K562 (cell line): ENCODE measurements around the gene CAPRIN1. TPM values are rescaled to one million over a fixed set of nuclear protein-coding genes. Genes with fewer than 3 reads are reported as not detected.

Source experiments
- ADNP ChIP-seq: fragments of 200-800 bp; sonication (Bioruptor generic); IDR thresholded peaks from 2 replicates; pipeline ENCODE4 v1.6.1; 2016; ENCODE audit warnings: missing genetic modification characterization, missing compliant biosample characterization
- ARID1B ChIP-seq: fragments of 450-650 bp; IDR thresholded peaks from 2 replicates; pipeline ENCODE4 v1.6.1; 2016; ENCODE audit warnings: antibody characterized with exemption, mild to moderate bottlenecking, inconsistent platforms
- BCOR ChIP-seq: fragments of 450-650 bp; IDR thresholded peaks from 2 replicates; pipeline ENCODE4 v1.6.1; 2016
- BRD4 ChIP-seq: fragments of 200-600 bp; sonication (generic); IDR thresholded peaks from 2 replicates; pipeline ENCODE4 v1.6.1; 2017; ENCODE audit warnings: inconsistent platforms
- CHD2 ChIP-seq: IDR thresholded peaks from 2 replicates; pipeline ENCODE4 v1.6.1; 2011; ENCODE audit warnings: low read depth, low read length
- HBP1 ChIP-seq: fragments of 450-650 bp; formaldehyde crosslinking; IDR thresholded peaks from 2 replicates; pipeline ENCODE4 v1.4.0; 2022; ENCODE audit warnings: missing genetic modification characterization
- HNRNPK ChIP-seq: fragments of 200-400 bp; formaldehyde crosslinking; IDR thresholded peaks from one replicate; pipeline ENCODE4 v1.6.1; 2018; ENCODE audit warnings: mild to moderate bottlenecking, low read depth, low read length; ENCODE audit not compliant: poor library complexity, severe bottlenecking
- IRF1 ChIP-seq: sonication (generic); formaldehyde crosslinking; IDR thresholded peaks from 2 replicates; pipeline ENCODE4 v1.8.0; 2022; ENCODE audit warnings: missing genetic modification reagents, mild to moderate bottlenecking, borderline replicate concordance
- PKNOX1 ChIP-seq: fragments of 450-650 bp; IDR thresholded peaks from 2 replicates; pipeline ENCODE4 v1.6.1; 2016
- POLR2AphosphoS2 ChIP-seq: IDR thresholded peaks from 2 replicates; pipeline ENCODE4 v1.6.1; 2012; ENCODE audit warnings: low read length, improper control_type of control experiment
- RBBP5 ChIP-seq: fragments of 200-600 bp; sonication (generic); IDR thresholded peaks from 2 replicates; pipeline ENCODE4 v1.6.1; 2012; ENCODE audit warnings: borderline replicate concordance, mild to moderate bottlenecking, low read length, control low read depth, inconsistent platforms; ENCODE audit not compliant: insufficient read depth, poor library complexity, severe bottlenecking
- RBM14 ChIP-seq: fragments of 200-400 bp; formaldehyde crosslinking; IDR thresholded peaks from 2 replicates; pipeline ENCODE4 v1.6.1; 2018; ENCODE audit warnings: low read depth, mild to moderate bottlenecking, low read length, moderate library complexity, borderline replicate concordance; ENCODE audit not compliant: insufficient read depth
- RBM15 ChIP-seq: fragments of 200-400 bp; formaldehyde crosslinking; IDR thresholded peaks from 2 replicates; pipeline ENCODE4 v1.6.1; 2018; ENCODE audit warnings: mild to moderate bottlenecking, low read length, moderate library complexity; ENCODE audit not compliant: insufficient read depth
- RBM22 ChIP-seq: fragments of 200-400 bp; formaldehyde crosslinking; IDR thresholded peaks from 2 replicates; pipeline ENCODE4 v1.6.1; 2018; ENCODE audit warnings: low read length, low read depth; ENCODE audit not compliant: poor library complexity, severe bottlenecking
- RCOR1 ChIP-seq, 2 experiments: IDR thresholded peaks; 2 replicates each; pipeline ENCODE4 v1.6.1; 2012; ENCODE audit warnings: low read depth in 2 of 2, low read length in 2 of 2, borderline replicate concordance in 1 of 2, improper control_type of control experiment in 1 of 2
- RHOXF2B ChIP-seq: fragments of 250-450 bp; sonication (Bioruptor Pico); conservative IDR thresholded peaks from 2 replicates; pipeline ENCODE4 v1.5.1; 2021
- RNF2 ChIP-seq: sonication (generic); IDR thresholded peaks from 2 replicates; pipeline ENCODE4 v1.6.1; 2016
- SMAD4 ChIP-seq: fragments of 250-450 bp; sonication (Bioruptor Pico); conservative IDR thresholded peaks from 2 replicates; pipeline ENCODE4 v1.8.0; 2021; ENCODE audit warnings: inconsistent platforms, mild to moderate bottlenecking, moderate library complexity
- SNRNP70 ChIP-seq: fragments of 200-400 bp; formaldehyde crosslinking; optimal IDR thresholded peaks from 2 replicates; pipeline ENCODE3; 2017; ENCODE audit warnings: low read depth, low read length
- TAF7 ChIP-seq: fragments of 450-650 bp; IDR thresholded peaks from 2 replicates; pipeline ENCODE4 v1.6.1; 2016; ENCODE audit warnings: missing genetic modification characterization, missing compliant biosample characterization
- TEAD4 ChIP-seq, 2 experiments: sonication (generic) in 1 of 2; formaldehyde crosslinking in 1 of 2; IDR thresholded peaks; 2 replicates each; pipeline versions ENCODE4 v1.6.1 to v1.8.0; 2012 to 2022; ENCODE audit warnings: borderline replicate concordance in 1 of 2, inconsistent platforms in 1 of 2, low read length in 1 of 2, mild to moderate bottlenecking in 1 of 2, missing genetic modification reagents in 1 of 2
- ZFPM2 ChIP-seq: fragments of 250-450 bp; sonication (Bioruptor Pico); IDR thresholded peaks from 2 replicates; pipeline ENCODE4 v1.5.1; 2022; ENCODE audit warnings: mild to moderate bottlenecking
- ZNF224 ChIP-seq: sonication (generic); formaldehyde crosslinking; IDR thresholded peaks from 2 replicates; pipeline ENCODE4 v1.8.0; 2022; ENCODE audit warnings: mild to moderate bottlenecking, missing genetic modification reagents
- ZNF511 ChIP-seq: sonication (generic); formaldehyde crosslinking; IDR thresholded peaks from 2 replicates; pipeline ENCODE4 v1.8.0; 2022; ENCODE audit warnings: mild to moderate bottlenecking, missing genetic modification reagents
- ZNF584 ChIP-seq: fragments of 200-800 bp; sonication (Bioruptor generic); IDR thresholded peaks from 2 replicates; pipeline ENCODE4 v1.6.1; 2016; ENCODE audit warnings: low read depth, mild to moderate bottlenecking, missing genetic modification characterization, missing compliant biosample characterization
- ZNF76 ChIP-seq: fragments of 250-450 bp; sonication (Bioruptor Pico); IDR thresholded peaks from 2 replicates; pipeline ENCODE4 v1.4.0; 2020; ENCODE audit warnings: mild to moderate bottlenecking, moderate library complexity, borderline replicate concordance
- polyA plus RNA-seq, 8 experiments: library from polyadenylated mRNA; depleted of rRNA in 4 of 8; stranded (reverse) in 5 of 8; unstranded in 3 of 8; fragments of >200 nt; fragmentation: Nextera tagmentation in 2 of 8; fragmentation: Illumina TruSeq in 1 of 8; extraction: Ambion mirVana in 2 of 8; extraction: Trizol in 1 of 8; gene quantifications; 2 replicates each; pipeline versions ENCODE4 v1.2.1 to v1.2.3, GENCODE V29; 2011 to 2014; ENCODE audit warnings: inconsistent platforms in 1 of 8, missing spikeins in 1 of 8
- total RNA-seq, 7 experiments: library from RNA; depleted of rRNA in 6 of 7; stranded (reverse); fragments of >200 nt in 6 of 7; fragmentation: Illumina TruSeq in 2 of 7; extraction: Trizol in 2 of 7; gene quantifications; 2 replicates each; pipeline versions ENCODE4 v1.2.1 to v1.2.3, GENCODE V29; 2011 to 2021; ENCODE audit warnings: low replicate concordance in 1 of 7

The CAPRIN1 gene
- total and polyA plus RNA-seq, 9 of the 15 experiments (the other 6 are each of a cell fraction or from before 2014, with no cell fraction given): 49.6 to 271 (median 244) TPM

GRCh38 chr11:34052036-34052607 is 591 bp downstream of the CAPRIN1 start (continued):
- TF ChIP-seq RNF2 (peak; percentile 29; the same call in 1 of the 2 replicates), RBBP5 (no peak), ZNF224 (no peak), ZNF511 (CRISPR knock-in tag) (0 out of 2 replicates have a peak, but pooled peaks have one; percentile 23), RHOXF2B (CRISPR knock-in tag) (no peak), ZNF76 (no peak), ARID1B (peak; percentile 14; the same call in 1 of the 2 replicates), CHD2 (peak; percentile 79), BRD4 (no peak), IRF1 (CRISPR knock-in tag) (peak; percentile 56; the same call in 1 of the 2 replicates), HBP1 (CRISPR knock-in tag) (no peak), TAF7 (tag) (no peak), TEAD4 (IDR thresholded peaks at IDR 0.05; ENCODE audit: low read length) (no peak; the same call in 1 of the 2 replicates), TEAD4 (CRISPR knock-in tag; IDR thresholded peaks at IDR 0.05; ENCODE audit: borderline replicate concordance) (no peak), SNRNP70 (no peak), BCOR (no peak), ZNF584 (CRISPR knock-in tag) (no peak), HNRNPK (peak; percentile 34), RCOR1 (IDR thresholded peaks at IDR 0.05; ENCODE audit: borderline replicate concordance in 1 of 2, low read depth in 2 of 2, low read length in 2 of 2) (peak in 1 of 2 experiments; percentile 52; a peak in 1 of 4 replicates), RBM22 (peak; percentile 72), ZFPM2 (no peak), SMAD4 (CRISPR knock-in tag) (peak; percentile 92), RBM14 (no peak), ADNP (no peak), RBM15 (no peak), POLR2AphosphoS2 (no peak), PKNOX1 (0 out of 2 replicates have a peak, but pooled peaks have one; percentile 15)
